ENCODE data around the gene SLC22A2. TPM values are rescaled to one million over a fixed set of nuclear protein-coding genes. Genes with fewer than 3 reads are reported as not detected.

SLC22A2 gene
- total and polyA plus RNA-seq, 2 donors (not counting 3 experiments of a cell fraction or from before 2014, with no cell fraction given): not detected

DNA sequence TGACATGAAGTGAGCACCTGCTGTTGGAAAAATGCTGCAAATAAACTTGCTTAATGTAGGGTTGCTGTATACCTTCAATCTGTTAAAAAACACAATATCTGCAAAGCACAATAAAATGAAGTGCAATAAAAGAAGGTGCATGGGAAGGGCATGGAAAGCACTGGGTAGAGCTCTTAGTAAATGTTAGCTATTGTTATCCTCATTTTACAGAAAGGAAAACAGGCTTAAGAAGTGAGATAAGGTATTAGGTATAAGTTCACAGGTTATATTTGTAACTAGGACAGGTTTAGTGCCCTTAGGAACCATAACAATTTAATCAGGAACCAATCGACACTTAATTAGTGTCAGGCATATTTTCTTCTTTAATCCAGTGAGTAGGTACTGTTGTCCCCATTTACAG is 36.7 kb downstream of the SLC22A2 start:
- DNase-seq (ENCODE audit: low read depth, low spot score) (no peak), FAIRE-seq (no peak)
- H4K20me1 ChIP-seq (replicated peaks; ENCODE audit: control insufficient read depth, extremely low read depth, insufficient read depth, low read length): no peaks in the 10 kb centered on the region
- no peak overlapping the region for H3K27ac ChIP-seq (ENCODE audit: insufficient read depth, low read depth, low read length)
- H3K79me2 ChIP-seq (ENCODE audit: control insufficient read depth, insufficient read depth, low read length): no peaks in the 10 kb centered on the region
- H2AFZ ChIP-seq (ENCODE audit: low read depth, low read length): no peak overlapping the region
- BruUV-seq (replicated peaks): no TSS peak
- ChIA-PET POLR2A (no interaction called here), CTCF (no interaction called here)
- H3K4me2 ChIP-seq (ENCODE audit: insufficient read depth, low read length): no peak overlapping the region
- no peak overlapping the region for H3K9ac ChIP-seq (replicated peaks; ENCODE audit: extremely low read depth, insufficient read depth, low read length)
- H3K36me3 ChIP-seq (ENCODE audit: control insufficient read depth in 2 of 2, extremely low read depth in 1 of 2, insufficient read depth in 2 of 2, low read length in 2 of 2): no peaks in the 10 kb centered on the region
- H3K9me1 ChIP-seq (replicated peaks; ENCODE audit: control insufficient read depth, extremely low read depth, insufficient read depth, low read length): no peaks in the 10 kb centered on the region
- intact Hi-C loops (cut with micrococcal nuclease): no loop called here
- H3K9me3 ChIP-seq (replicated peaks; ENCODE audit: control insufficient read depth, insufficient read depth, low read length): peaks cover 5% of the 10 kb centered on the region
- TF ChIP-seq JUN (IDR thresholded peaks at IDR 0.05; ENCODE audit: borderline replicate concordance, insufficient read depth, insufficient read length, low read depth): no peak
- TF ChIP-seq POLR2A (IDR thresholded peaks at IDR 0.05; ENCODE audit: low read depth, low read length): no peak
- no peak for TF ChIP-seq FOS (IDR thresholded peaks at IDR 0.05; ENCODE audit: borderline replicate concordance, insufficient read depth, low read length)
- no peak for TF ChIP-seq EZH2 (IDR thresholded peaks at IDR 0.05; ENCODE audit: borderline replicate concordance, low read depth, low read length, severe bottlenecking)
- TF ChIP-seq, protein P1, sequence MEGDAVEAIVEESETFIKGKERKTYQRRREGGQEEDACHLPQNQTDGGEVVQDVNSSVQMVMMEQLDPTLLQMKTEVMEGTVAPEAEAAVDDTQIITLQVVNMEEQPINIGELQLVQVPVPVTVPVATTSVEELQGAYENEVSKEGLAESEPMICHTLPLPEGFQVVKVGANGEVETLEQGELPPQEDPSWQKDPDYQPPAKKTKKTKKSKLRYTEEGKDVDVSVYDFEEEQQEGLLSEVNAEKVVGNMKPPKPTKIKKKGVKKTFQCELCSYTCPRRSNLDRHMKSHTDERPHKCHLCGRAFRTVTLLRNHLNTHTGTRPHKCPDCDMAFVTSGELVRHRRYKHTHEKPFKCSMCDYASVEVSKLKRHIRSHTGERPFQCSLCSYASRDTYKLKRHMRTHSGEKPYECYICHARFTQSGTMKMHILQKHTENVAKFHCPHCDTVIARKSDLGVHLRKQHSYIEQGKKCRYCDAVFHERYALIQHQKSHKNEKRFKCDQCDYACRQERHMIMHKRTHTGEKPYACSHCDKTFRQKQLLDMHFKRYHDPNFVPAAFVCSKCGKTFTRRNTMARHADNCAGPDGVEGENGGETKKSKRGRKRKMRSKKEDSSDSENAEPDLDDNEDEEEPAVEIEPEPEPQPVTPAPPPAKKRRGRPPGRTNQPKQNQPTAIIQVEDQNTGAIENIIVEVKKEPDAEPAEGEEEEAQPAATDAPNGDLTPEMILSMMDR (IDR thresholded peaks at IDR 0.05; ENCODE audit: extremely low read depth in 1 of 2, insufficient read depth in 1 of 2, low read depth in 1 of 2, low read length in 2 of 2): no peak
- TF ChIP-seq MYC (IDR thresholded peaks at IDR 0.05; ENCODE audit: low read depth, low read length): no peak
- no peak for TF ChIP-seq POLR2AphosphoS5 (IDR thresholded peaks at IDR 0.05; ENCODE audit: insufficient read depth, low read depth, low read length)
- TF ChIP-seq, protein P2, sequence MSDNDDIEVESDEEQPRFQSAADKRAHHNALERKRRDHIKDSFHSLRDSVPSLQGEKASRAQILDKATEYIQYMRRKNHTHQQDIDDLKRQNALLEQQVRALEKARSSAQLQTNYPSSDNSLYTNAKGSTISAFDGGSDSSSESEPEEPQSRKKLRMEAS (IDR thresholded peaks at IDR 0.05; ENCODE audit: insufficient read depth, insufficient read length): no peak
- TF ChIP-seq GATA2 (IDR thresholded peaks at IDR 0.05; ENCODE audit: insufficient read depth, insufficient read length, low read depth, low read length): no peak
- H3K4me1 ChIP-seq (ENCODE audit: control insufficient read depth, extremely low read depth, insufficient read depth, low read length): no peaks in the 10 kb centered on the region
- no peak overlapping the region for H3K4me3 ChIP-seq (replicated peaks in 1 of 3; ENCODE audit: insufficient read depth in 1 of 3, low read depth in 1 of 3, low read length in 3 of 3)
- no peaks in the 10 kb centered on the region for H3K27me3 ChIP-seq (ENCODE audit: control insufficient read depth in 2 of 2, insufficient read depth in 2 of 2, low read length in 2 of 2)
- dilution Hi-C loops (cut with MboI; ENCODE audit: extremely low pct_ligation_motif_present, low sequenced_read_pairs): no loop called here

All from endothelial cell of umbilical vein (primary cell).